Skeletal muscle satellite cell (primary cell): Measurements from ENCODE around the gene TP53BP1.

Experiments used
- H3K27me3 ChIP-seq: 2 replicates; pipeline ENCODE4 v1.7.0; 2013; ENCODE audit warnings: low read length; ENCODE audit not compliant: control insufficient read depth, insufficient read depth
- H3K36me3 ChIP-seq: 2 replicates; pipeline ENCODE4 v1.7.0; 2013; ENCODE audit warnings: mild to moderate bottlenecking, control low read depth, low read length; ENCODE audit not compliant: insufficient read depth
- H3K4me1 ChIP-seq: 2 replicates; pipeline ENCODE4 v1.7.0; 2013; ENCODE audit warnings: low read length; ENCODE audit not compliant: control insufficient read depth, insufficient read depth
- H3K4me2 ChIP-seq: 2 replicates; pipeline ENCODE4 v1.7.0; 2013; ENCODE audit warnings: mild to moderate bottlenecking, low read length
- H3K4me3 ChIP-seq: 2 replicates; pipeline ENCODE4 v1.7.0; 2013; ENCODE audit warnings: low read length
- H3K9ac ChIP-seq: 2 replicates; pipeline ENCODE4 v1.7.0; 2013; ENCODE audit warnings: mild to moderate bottlenecking, low read depth, low read length, moderate library complexity
- H3K9me3 ChIP-seq: replicated peaks from 2 replicates; pipeline ENCODE4 v1.7.0; 2013; ENCODE audit warnings: mild to moderate bottlenecking, control low read depth, low read length

TP53BP1 gene

DNA sequence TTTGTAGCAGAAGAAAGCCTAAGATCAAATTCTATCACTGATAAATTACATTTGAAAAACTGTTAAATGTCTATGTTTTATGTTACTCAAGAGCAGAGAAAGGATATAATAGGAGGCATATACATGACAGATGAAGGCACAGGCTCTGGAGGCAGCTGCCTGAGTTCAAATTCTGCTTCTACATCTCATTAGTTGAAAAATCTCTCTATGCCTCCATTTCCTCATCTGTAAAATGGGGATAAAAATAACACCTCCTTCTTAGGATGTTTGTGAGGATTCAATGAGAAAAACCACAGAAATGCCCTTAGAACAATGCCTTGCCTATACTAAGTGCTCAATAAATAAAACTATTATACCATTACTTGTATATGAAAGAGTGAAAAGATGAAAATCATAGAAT is 21.0 kb downstream of the TP53BP1 start:
- no peaks in the 10 kb centered on the region for H3K9me3 ChIP-seq
- peaks cover 58% of the 10 kb centered on the region for H3K36me3 ChIP-seq
- H3K4me1 ChIP-seq = peaks cover 8% of the 10 kb centered on the region
- no peak overlapping the region for H3K4me3 ChIP-seq
- H3K9ac ChIP-seq = no peak overlapping the region
- no peak overlapping the region for H3K4me2 ChIP-seq
- H3K27me3 ChIP-seq = no peaks in the 10 kb centered on the region

DNA sequence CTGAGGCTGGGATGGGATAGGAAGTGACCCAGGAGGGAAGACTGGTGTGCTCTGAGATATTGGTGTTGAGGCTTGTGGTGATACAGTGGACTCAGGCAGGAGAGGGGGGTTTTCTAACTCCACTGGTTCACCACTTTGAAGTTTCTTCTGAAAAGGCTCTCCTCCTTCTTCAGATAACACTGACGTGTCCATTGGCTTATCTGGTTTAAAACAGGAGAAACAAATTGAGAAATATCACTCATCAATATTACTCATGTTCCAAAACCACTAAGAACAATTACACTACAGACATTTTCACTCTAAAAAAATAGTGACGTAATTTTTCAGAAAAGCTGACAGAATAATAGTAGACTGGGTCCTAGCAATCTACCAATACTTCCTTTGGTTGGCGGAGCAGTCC is 23.1 kb downstream of the TP53BP1 start:
- H3K27me3 ChIP-seq = no peaks in the 10 kb centered on the region
- peaks cover 58% of the 10 kb centered on the region for H3K36me3 ChIP-seq
- no peak overlapping the region for H3K4me3 ChIP-seq
- no peak overlapping the region for H3K4me2 ChIP-seq
- no peak overlapping the region for H3K9ac ChIP-seq
- H3K9me3 ChIP-seq = no peaks in the 10 kb centered on the region
- H3K4me1 ChIP-seq = peaks cover 19% of the 10 kb centered on the region

DNA sequence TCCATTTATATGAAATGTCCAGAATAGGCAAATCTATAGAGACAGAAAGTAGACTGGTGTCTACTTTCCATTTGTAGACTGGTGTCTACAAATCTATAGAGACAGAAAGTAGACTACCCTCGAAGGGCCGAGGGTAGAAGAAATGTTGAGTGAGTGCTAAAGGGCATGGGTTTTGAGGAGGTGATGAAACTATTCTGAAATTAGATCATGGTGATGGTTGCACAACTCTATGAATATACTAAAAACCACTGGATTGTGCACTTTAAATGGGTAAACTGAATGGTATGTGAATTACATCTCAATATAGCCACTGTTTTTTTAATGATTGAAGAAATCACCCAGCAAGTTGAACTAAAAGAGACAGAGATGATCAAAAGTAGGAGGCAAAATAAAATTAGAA is 27.9 kb downstream of the TP53BP1 start:
- Histone ChIP-seq H3K9ac (peak overlapping the region; percentile 8), H3K36me3 (peaks cover 56% of the 10 kb centered on the region), H3K4me2 (peak overlapping the region; percentile 28), H3K4me1 (peaks cover 27% of the 10 kb centered on the region), H3K9me3 (no peaks in the 10 kb centered on the region), H3K27me3 (no peaks in the 10 kb centered on the region), H3K4me3 (no peak overlapping the region)

DNA sequence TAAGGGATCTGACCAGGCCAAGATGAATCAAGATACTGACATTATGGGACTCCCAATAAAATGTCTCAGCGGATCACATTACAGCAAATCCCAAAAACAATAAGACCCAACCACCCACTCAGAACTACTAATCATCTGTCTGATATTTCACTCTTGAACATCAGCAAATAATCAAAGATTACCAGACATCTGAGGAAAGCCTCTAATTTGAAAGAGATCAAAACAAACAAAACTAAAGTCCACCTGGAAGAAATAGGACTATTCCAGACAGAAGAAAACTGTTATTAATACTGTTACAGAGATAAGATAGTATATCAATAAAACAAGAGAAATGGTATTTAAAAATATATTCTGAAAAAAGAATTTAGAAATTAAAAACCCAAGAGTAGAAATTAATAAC is 29.0 kb downstream of the TP53BP1 start:
- H3K36me3 ChIP-seq = peaks cover 49% of the 10 kb centered on the region
- H3K4me2 ChIP-seq = peak overlapping the region; percentile 9
- peaks cover 22% of the 10 kb centered on the region for H3K4me1 ChIP-seq
- H3K9ac ChIP-seq = no peak overlapping the region
- H3K27me3 ChIP-seq = no peaks in the 10 kb centered on the region
- H3K9me3 ChIP-seq = no peaks in the 10 kb centered on the region
- no peak overlapping the region for H3K4me3 ChIP-seq

DNA sequence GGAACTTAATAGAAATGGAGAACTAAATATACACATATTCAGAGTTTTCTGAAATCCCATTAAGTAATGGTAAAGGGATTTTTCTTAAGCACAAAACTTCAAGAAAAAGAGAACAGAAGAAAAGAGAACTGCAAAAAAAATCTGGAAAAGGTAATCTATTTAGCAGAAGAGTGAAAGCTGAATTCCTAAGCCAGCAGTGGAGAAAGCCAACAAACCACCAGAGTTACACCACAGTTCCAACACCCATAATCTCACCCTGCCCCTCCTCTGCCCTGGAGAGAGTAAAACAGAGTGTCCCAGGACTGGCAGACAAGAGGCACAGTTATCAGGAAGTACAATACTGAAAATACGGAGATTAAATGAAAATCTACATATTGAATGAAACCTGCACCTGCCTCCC is 29.4 kb downstream of the TP53BP1 start:
- H3K4me2 ChIP-seq = peak overlapping the region; percentile 9
- no peaks in the 10 kb centered on the region for H3K9me3 ChIP-seq
- no peak overlapping the region for H3K9ac ChIP-seq
- H3K27me3 ChIP-seq = no peaks in the 10 kb centered on the region
- no peak overlapping the region for H3K4me3 ChIP-seq
- H3K4me1 ChIP-seq = peaks cover 22% of the 10 kb centered on the region
- peaks cover 44% of the 10 kb centered on the region for H3K36me3 ChIP-seq

DNA sequence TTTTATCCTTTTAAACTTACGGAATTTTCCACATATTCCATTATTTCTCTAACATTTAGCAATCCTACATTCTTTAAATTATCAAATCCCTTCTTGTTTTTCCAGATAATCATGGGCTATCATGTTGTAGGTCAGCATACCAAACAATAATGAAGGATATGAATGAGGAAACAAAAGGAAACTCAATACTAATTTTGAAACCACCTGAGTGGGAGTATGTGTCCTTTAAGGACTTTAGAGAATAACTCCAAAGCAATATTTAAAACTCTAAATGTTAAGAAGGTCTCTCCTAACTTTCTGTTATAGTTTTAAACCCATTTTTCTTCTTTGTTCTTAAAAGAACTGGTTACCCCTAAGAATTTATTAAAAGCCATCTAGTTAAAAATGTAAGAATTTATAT is 43.0 kb downstream of the TP53BP1 start:
- H3K4me3 ChIP-seq = no peak overlapping the region
- no peaks in the 10 kb centered on the region for H3K4me1 ChIP-seq
- no peaks in the 10 kb centered on the region for H3K27me3 ChIP-seq
- no peak overlapping the region for H3K9ac ChIP-seq
- no peaks in the 10 kb centered on the region for H3K9me3 ChIP-seq
- H3K4me2 ChIP-seq = no peak overlapping the region
- peaks cover 11% of the 10 kb centered on the region for H3K36me3 ChIP-seq

DNA sequence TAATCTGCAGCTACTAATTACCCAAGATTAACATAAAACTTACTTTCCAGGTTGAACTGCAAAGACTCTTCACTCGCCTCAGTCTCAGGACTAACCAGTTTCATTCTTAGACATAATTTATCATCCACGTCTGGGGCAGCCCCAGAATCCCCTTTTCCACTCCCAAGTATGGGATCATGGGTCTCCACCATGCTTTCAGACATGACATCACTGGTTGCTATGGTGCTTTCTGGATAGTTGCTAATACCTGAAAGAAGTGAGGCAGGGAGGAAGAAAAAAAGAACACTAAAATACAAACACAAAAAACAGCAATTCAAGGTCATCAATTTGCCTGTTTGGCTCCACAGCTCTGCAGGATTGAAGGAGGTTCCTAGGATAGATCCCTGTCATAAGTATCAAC is 46.6 kb downstream of the TP53BP1 start:
- H3K9me3 ChIP-seq = no peaks in the 10 kb centered on the region
- no peaks in the 10 kb centered on the region for H3K27me3 ChIP-seq
- H3K9ac ChIP-seq = no peak overlapping the region
- H3K4me3 ChIP-seq = no peak overlapping the region
- H3K4me2 ChIP-seq = no peak overlapping the region
- H3K4me1 ChIP-seq = peaks cover 2% of the 10 kb centered on the region
- peaks cover 11% of the 10 kb centered on the region for H3K36me3 ChIP-seq

DNA sequence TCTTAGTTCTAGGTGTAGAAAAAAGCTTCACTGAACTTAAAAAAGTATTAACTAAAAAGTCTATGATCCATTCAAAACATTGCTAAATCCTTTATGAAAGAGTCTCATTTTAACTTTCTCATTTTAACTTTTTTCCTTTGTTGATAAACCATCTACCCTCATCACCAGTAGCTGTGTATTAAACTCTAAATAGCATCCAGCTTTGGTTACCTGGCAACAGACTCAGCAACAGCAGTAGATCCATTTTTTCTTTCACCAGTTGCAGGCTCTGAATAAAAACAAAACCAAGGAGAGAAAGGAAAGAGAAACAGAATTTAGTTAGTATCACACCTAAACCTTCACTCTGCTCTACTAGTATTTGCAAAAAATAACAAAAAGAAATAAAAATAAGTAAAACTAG is 51.6 kb downstream of the TP53BP1 start:
- Histone ChIP-seq H3K4me2 (peak overlapping the region; percentile 47), H3K9me3 (no peaks in the 10 kb centered on the region), H3K9ac (peak overlapping the region; percentile 39), H3K36me3 (peaks cover 21% of the 10 kb centered on the region), H3K27me3 (no peaks in the 10 kb centered on the region), H3K4me1 (peaks cover 9% of the 10 kb centered on the region), H3K4me3 (no peak overlapping the region)

DNA sequence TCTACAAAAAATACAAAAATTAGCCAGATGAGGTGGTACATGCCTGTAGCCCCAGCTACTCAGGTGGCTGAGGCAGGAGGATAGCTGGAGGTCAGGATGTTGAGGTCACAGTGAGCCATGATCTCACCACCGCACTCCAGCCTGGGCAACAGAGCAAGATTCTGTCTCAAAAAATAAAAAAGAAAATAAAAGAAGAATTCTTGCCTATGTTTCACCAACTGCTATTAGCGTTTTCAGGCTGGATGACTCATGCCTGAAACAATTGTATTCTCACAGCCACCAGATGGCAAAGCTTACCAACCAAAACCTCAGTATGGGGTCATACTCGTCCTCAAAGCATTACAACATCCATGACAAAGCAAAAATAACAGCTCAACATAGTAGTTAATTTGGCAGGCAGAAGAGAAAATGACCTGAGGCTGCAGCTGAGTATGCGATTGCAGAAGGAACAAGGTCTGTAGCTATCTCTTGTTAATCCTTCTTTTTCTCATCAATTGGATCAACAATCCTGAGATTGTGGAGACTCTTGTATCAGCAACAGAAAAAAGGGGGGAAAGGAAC is 52.2 kb downstream of the TP53BP1 start:
- peak overlapping the region; percentile 47 for H3K4me2 ChIP-seq
- no peak overlapping the region for H3K4me3 ChIP-seq
- peak overlapping the region; percentile 39 for H3K9ac ChIP-seq
- H3K36me3 ChIP-seq = peaks cover 19% of the 10 kb centered on the region
- no peaks in the 10 kb centered on the region for H3K27me3 ChIP-seq
- H3K4me1 ChIP-seq = peaks cover 9% of the 10 kb centered on the region
- H3K9me3 ChIP-seq = no peaks in the 10 kb centered on the region

DNA sequence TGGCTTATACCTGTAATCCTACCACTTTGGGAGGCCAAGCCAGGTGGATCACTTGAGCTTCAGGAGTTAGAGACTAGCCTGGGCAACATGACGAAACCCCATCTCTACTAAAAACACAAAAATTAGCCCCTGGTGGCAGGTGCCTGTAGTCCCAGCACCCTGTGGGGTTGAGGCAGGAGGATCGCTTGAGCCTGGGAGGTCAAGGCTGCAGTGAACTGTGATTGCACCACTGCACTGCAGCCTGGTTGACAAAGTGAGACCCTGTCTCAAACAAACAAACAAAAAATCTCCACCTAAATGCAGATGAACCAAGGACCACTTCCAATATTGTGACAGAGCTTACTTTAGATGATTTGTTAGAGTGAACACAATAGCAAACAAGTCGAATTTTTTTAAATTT is 53.7 kb downstream of the TP53BP1 start:
- Histone ChIP-seq H3K9ac (no peak overlapping the region), H3K4me1 (peaks cover 9% of the 10 kb centered on the region), H3K9me3 (no peaks in the 10 kb centered on the region), H3K4me2 (no peak overlapping the region), H3K27me3 (no peaks in the 10 kb centered on the region), H3K4me3 (no peak overlapping the region), H3K36me3 (peaks cover 23% of the 10 kb centered on the region)

DNA sequence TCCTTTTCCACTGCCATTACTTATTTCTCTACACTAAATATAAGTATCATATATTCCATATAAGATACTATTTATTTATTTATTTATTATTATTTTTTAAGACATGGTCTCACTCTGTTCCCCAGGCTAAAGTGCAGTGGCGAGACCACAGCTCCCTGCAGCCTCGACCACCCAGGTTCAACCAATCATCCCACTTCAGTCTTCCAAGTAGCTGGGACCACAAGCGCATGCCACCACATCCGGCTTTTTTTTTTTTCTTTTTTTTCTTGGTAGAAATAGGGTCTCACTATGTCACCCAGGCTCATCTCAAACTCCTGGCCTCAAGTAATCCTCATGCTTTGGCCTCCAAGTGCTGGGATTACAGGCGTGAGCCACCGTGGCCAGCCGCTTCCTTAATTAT is 56.6 kb downstream of the TP53BP1 start:
- no peak overlapping the region for H3K9ac ChIP-seq
- H3K9me3 ChIP-seq = no peaks in the 10 kb centered on the region
- peaks cover 49% of the 10 kb centered on the region for H3K36me3 ChIP-seq

DNA sequence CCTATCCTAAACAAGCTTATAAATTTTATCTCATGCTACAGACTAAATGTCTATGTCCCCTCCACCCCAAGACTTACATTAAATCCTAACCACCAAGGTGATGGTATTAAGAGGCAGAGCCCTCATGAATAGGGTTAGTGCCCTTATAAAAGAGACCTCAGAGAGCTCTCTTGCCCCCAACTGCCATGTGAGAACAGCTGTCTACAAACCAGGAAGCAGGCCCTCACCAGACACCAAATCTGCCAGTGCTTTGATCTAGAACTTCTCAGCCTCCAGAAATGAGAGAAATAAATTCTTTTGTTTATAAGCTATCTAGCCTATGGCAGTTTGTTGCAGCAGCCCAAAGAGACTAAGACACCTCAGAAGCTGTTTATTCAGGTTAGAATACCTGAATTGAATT is 58.5 kb downstream of the TP53BP1 start:
- Histone ChIP-seq H3K4me3 (no peak overlapping the region), H3K4me1 (no peaks in the 10 kb centered on the region), H3K4me2 (no peak overlapping the region), H3K36me3 (peaks cover 55% of the 10 kb centered on the region), H3K27me3 (no peaks in the 10 kb centered on the region), H3K9ac (no peak overlapping the region), H3K9me3 (no peaks in the 10 kb centered on the region)

More for the DNA sequence above, 56.6 kb downstream of the TP53BP1 start:
- H3K4me2 ChIP-seq = no peak overlapping the region
- H3K4me1 ChIP-seq = peaks cover 7% of the 10 kb centered on the region
- no peak overlapping the region for H3K4me3 ChIP-seq
- no peaks in the 10 kb centered on the region for H3K27me3 ChIP-seq
